K562 (cell line): ENCODE measurements around the gene FXN. TPM values are rescaled to one million over a fixed set of nuclear protein-coding genes. Genes with fewer than 3 reads are reported as not detected.
A peak's percentile ranks its signal among the peaks of the same experiment; 100 is the strongest.

Source experiments
- BMI1 ChIP-seq: fragments of 150-350 bp; IDR thresholded peaks from 2 replicates; pipeline ENCODE4 v1.6.1; 2014; ENCODE audit warnings: low read length
- CC2D1A ChIP-seq: fragments of 450-650 bp; IDR thresholded peaks from 2 replicates; pipeline ENCODE4 v1.6.1; 2017; ENCODE audit warnings: mild to moderate bottlenecking
- CTCF ChIP-seq, 3 experiments: IDR thresholded peaks in 2 of 3; conservative IDR thresholded peaks in 1 of 3; 2 replicates each; pipeline ENCODE4 v1.5.1; 2011 to 2012; ENCODE audit warnings: low read length in 3 of 3, mild to moderate bottlenecking in 3 of 3, control low read depth in 2 of 3, improper control_type of control experiment in 1 of 3, inconsistent platforms in 1 of 3, low read depth in 1 of 3, mixed read lengths in 1 of 3, moderate library complexity in 1 of 3; ENCODE audit not compliant: insufficient read depth in 2 of 3
- E2F5 ChIP-seq: sonication (generic); formaldehyde crosslinking; IDR thresholded peaks from 2 replicates; pipeline ENCODE4 v1.8.0; 2022; ENCODE audit warnings: mild to moderate bottlenecking, missing genetic modification reagents
- FOXP1 ChIP-seq: sonication (generic); formaldehyde crosslinking; IDR thresholded peaks from 2 replicates; pipeline ENCODE4 v1.8.0; 2022; ENCODE audit warnings: mild to moderate bottlenecking, missing genetic modification reagents
- KAT8 ChIP-seq: fragments of 450-650 bp; IDR thresholded peaks from 2 replicates; pipeline ENCODE4 v1.6.1; 2016; ENCODE audit warnings: low read depth, mild to moderate bottlenecking
- MTA3 ChIP-seq: fragments of 450-650 bp; formaldehyde crosslinking; IDR thresholded peaks from 2 replicates; pipeline ENCODE4 v1.6.1; 2017; ENCODE audit warnings: mild to moderate bottlenecking, borderline replicate concordance
- PHB2 ChIP-seq: fragments of 450-650 bp; IDR thresholded peaks from 2 replicates; pipeline ENCODE4 v1.6.1; 2017; ENCODE audit warnings: low read depth
- TBL1XR1 ChIP-seq, 2 experiments: IDR thresholded peaks; 2 replicates each; pipeline ENCODE4 v1.6.1; 2012; ENCODE audit warnings: improper control_type of control experiment in 2 of 2, low read length in 2 of 2, mild to moderate bottlenecking in 1 of 2
- TBP ChIP-seq: optimal IDR thresholded peaks from 2 replicates; pipeline ENCODE3; 2011; ENCODE audit warnings: low read depth, low read length, improper control_type of control experiment
- TEAD4 ChIP-seq, 2 experiments: sonication (generic) in 1 of 2; formaldehyde crosslinking in 1 of 2; IDR thresholded peaks; 2 replicates each; pipeline versions ENCODE4 v1.6.1 to v1.8.0; 2012 to 2022; ENCODE audit warnings: borderline replicate concordance in 1 of 2, inconsistent platforms in 1 of 2, low read length in 1 of 2, mild to moderate bottlenecking in 1 of 2, missing genetic modification reagents in 1 of 2
- ZBTB11 ChIP-seq, 3 experiments: fragments of 200-800 bp in 1 of 3; fragments of 250-450 bp in 1 of 3; fragments of 450-650 bp in 1 of 3; sonication (Bioruptor Pico) in 1 of 3; sonication (Bioruptor generic) in 1 of 3; formaldehyde crosslinking in 1 of 3; IDR thresholded peaks; 2 replicates each; pipeline versions ENCODE4 v1.6.1 to v1.8.0; 2016 to 2022; ENCODE audit warnings: mild to moderate bottlenecking in 2 of 3, missing genetic modification characterization in 2 of 3, missing compliant biosample characterization in 1 of 3, moderate library complexity in 1 of 3
- ZKSCAN3 ChIP-seq: fragments of 250-450 bp; sonication (Bioruptor Pico); IDR thresholded peaks from 2 replicates; pipeline ENCODE4 v1.4.0; 2020
- ZZZ3 ChIP-seq: fragments of 450-650 bp; IDR thresholded peaks from 2 replicates; pipeline ENCODE4 v1.6.1; 2016; ENCODE audit warnings: antibody characterized with exemption, mild to moderate bottlenecking, moderate library complexity
- polyA plus RNA-seq, 8 experiments: library from polyadenylated mRNA; depleted of rRNA in 4 of 8; stranded (reverse) in 5 of 8; unstranded in 3 of 8; fragments of >200 nt; fragmentation: Nextera tagmentation in 2 of 8; fragmentation: Illumina TruSeq in 1 of 8; extraction: Ambion mirVana in 2 of 8; extraction: Trizol in 1 of 8; gene quantifications; 2 replicates each; pipeline versions ENCODE4 v1.2.1 to v1.2.3, GENCODE V29; 2011 to 2014; ENCODE audit warnings: inconsistent platforms in 1 of 8, missing spikeins in 1 of 8
- total RNA-seq, 7 experiments: library from RNA; depleted of rRNA in 6 of 7; stranded (reverse); fragments of >200 nt in 6 of 7; fragmentation: Illumina TruSeq in 2 of 7; extraction: Trizol in 2 of 7; gene quantifications; 2 replicates each; pipeline versions ENCODE4 v1.2.1 to v1.2.3, GENCODE V29; 2011 to 2021; ENCODE audit warnings: low replicate concordance in 1 of 7
- TF ChIP-seq, protein P1 (sequence below): fragments of 250-450 bp; sonication (Bioruptor Pico); IDR thresholded peaks from 2 replicates; pipeline ENCODE4 v1.4.0; 2020
- TF ChIP-seq, protein P2 (sequence below): sonication (generic); formaldehyde crosslinking; IDR thresholded peaks from 2 replicates; pipeline ENCODE4 v1.8.1; 2023; ENCODE audit warnings: mild to moderate bottlenecking, missing genetic modification reagents

Gene FXN
- total and polyA plus RNA-seq, 9 of the 15 experiments (the other 6 are each of a cell fraction or from before 2014, with no cell fraction given), result 7.6 to 51.5 (median 30.3) TPM

DNA sequence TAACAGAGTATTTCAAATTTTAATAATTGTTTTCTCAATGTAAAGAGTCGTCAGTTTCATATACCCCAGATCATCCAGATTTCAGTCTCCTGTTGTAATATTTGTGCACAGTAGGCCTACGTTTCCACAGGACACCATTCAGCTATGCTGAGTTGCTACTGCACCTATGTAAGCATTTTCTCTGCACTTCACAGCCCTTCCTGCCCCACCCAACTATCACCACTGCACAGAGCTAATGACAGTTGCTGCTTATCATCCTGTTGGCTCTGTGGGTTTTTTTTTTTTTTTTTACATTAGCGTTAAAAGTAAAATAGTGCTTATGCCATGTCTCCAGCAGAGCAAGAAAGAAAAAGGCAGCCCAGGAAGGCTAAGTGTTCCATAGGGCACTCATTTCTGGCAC lies 15.7 kb upstream of the FXN start (continued):
- TF ChIP-seq E2F5, result no peak
- no peak for TF ChIP-seq KAT8
- no peak for TF ChIP-seq FOXP1
- peak; percentile 89 for TF ChIP-seq TEAD4 (IDR thresholded peaks at IDR 0.05; ENCODE audit: low read length)
- TF ChIP-seq TEAD4 (CRISPR knock-in tag; IDR thresholded peaks at IDR 0.05; ENCODE audit: borderline replicate concordance), result no peak
- no peak for TF ChIP-seq MTA3
- TF ChIP-seq ZBTB11 (CRISPR knock-in tag; IDR thresholded peaks at IDR 0.05), result no peak
- TF ChIP-seq, protein P1, sequence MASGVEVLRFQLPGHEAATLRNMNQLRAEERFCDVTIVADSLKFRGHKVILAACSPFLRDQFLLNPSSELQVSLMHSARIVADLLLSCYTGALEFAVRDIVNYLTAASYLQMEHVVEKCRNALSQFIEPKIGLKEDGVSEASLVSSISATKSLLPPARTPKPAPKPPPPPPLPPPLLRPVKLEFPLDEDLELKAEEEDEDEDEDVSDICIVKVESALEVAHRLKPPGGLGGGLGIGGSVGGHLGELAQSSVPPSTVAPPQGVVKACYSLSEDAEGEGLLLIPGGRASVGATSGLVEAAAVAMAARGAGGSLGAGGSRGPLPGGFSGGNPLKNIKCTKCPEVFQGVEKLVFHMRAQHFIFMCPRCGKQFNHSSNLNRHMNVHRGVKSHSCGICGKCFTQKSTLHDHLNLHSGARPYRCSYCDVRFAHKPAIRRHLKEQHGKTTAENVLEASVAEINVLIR (CRISPR knock-in tag), result no peak
- peak in 1 of 2 experiments; percentile 22; a peak in 1 of 4 replicates for TF ChIP-seq TBL1XR1 (IDR thresholded peaks at IDR 0.05; ENCODE audit: low read length in 2 of 2)
- TF ChIP-seq CC2D1A, result no peak
- TF ChIP-seq ZZZ3, result no peak
- peak; percentile 40 for TF ChIP-seq TBP
- TF ChIP-seq ZKSCAN3 (CRISPR knock-in tag), result no peak
- no peak for TF ChIP-seq BMI1
- TF ChIP-seq CTCF (IDR thresholded peaks at IDR 0.05 in 2 of 3, conservative IDR thresholded peaks at IDR 0.05 in 1 of 3; ENCODE audit: insufficient read depth in 2 of 3, low read depth in 1 of 3, low read length in 3 of 3), result no peak
- TF ChIP-seq PHB2, result no peak
- TF ChIP-seq, protein P2, sequence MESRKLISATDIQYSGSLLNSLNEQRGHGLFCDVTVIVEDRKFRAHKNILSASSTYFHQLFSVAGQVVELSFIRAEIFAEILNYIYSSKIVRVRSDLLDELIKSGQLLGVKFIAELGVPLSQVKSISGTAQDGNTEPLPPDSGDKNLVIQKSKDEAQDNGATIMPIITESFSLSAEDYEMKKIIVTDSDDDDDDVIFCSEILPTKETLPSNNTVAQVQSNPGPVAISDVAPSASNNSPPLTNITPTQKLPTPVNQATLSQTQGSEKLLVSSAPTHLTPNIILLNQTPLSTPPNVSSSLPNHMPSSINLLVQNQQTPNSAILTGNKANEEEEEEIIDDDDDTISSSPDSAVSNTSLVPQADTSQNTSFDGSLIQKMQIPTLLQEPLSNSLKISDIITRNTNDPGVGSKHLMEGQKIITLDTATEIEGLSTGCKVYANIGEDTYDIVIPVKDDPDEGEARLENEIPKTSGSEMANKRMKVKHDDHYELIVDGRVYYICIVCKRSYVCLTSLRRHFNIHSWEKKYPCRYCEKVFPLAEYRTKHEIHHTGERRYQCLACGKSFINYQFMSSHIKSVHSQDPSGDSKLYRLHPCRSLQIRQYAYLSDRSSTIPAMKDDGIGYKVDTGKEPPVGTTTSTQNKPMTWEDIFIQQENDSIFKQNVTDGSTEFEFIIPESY (CRISPR knock-in tag), result no peak
